ENCODE results near the gene ZFP36L2. TPM values are rescaled to one million over a fixed set of nuclear protein-coding genes. Genes with fewer than 3 reads are reported as not detected.

The ZFP36L2 gene
- total RNA-seq, 1 donor from 2014 or later = 39.8 TPM

DNA sequence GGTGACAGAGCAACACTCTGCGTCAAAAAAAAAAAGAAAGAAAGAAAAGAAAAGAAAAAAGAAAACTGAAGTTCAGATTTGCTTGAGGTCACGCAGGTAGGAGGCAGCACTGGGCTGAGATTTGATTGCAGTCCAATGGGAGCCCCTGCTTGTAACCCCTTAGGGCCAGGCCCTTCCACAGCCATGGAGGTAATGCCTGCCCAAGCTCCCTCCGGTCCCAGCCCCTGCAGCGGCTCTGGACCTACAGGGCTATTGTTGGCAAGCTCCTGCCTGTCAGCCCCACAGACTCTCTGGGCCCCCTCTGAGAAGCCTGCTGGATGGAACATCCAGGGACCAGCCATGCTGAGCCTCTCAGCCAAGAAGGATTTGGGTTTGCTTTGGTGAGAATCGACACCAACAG is 12.2 kb downstream of the ZFP36L2 start:
- Mint-ChIP-seq H3K36me3 (ENCODE audit: low read depth) (no peaks in the 10 kb centered on the region), H3K4me1 (peaks cover 28% of the 10 kb centered on the region), H3K27ac (ENCODE audit: unreplicated experiment) (no peak overlapping the region), H3K27me3 (ENCODE audit: low read depth) (no peaks in the 10 kb centered on the region), H3K4me3 (no peak overlapping the region), H3K9me3 (no peaks in the 10 kb centered on the region)
- DNase-seq (ENCODE audit: low read depth, low spot score) = no peak
- TF ChIP-seq, protein P1, sequence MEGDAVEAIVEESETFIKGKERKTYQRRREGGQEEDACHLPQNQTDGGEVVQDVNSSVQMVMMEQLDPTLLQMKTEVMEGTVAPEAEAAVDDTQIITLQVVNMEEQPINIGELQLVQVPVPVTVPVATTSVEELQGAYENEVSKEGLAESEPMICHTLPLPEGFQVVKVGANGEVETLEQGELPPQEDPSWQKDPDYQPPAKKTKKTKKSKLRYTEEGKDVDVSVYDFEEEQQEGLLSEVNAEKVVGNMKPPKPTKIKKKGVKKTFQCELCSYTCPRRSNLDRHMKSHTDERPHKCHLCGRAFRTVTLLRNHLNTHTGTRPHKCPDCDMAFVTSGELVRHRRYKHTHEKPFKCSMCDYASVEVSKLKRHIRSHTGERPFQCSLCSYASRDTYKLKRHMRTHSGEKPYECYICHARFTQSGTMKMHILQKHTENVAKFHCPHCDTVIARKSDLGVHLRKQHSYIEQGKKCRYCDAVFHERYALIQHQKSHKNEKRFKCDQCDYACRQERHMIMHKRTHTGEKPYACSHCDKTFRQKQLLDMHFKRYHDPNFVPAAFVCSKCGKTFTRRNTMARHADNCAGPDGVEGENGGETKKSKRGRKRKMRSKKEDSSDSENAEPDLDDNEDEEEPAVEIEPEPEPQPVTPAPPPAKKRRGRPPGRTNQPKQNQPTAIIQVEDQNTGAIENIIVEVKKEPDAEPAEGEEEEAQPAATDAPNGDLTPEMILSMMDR (conservative IDR thresholded peaks at IDR 0.05) = no peak

DNA sequence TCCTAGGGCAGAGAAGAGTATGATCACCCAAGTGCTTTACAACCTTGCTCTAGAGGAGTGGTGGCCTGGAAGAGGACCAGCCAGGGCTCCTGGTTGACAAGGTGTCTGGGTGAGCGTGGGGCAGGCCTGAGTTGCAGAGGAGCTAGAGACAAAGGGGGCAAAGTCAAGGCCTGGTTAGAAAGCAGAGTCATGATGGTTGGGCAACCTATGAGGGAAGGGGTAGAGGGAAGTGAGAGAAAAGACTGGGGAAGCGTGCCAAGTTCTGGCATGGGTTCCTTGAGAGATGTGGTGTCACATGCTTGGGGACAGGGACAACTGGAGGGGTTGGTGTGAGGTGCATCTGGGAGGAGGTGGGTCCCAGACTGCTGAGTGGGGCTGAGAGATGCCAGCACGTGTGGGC is 13.5 kb downstream of the ZFP36L2 start:
- Mint-ChIP-seq H3K9me3 (no peaks in the 10 kb centered on the region), H3K4me1 (peaks cover 15% of the 10 kb centered on the region), H3K27ac (ENCODE audit: unreplicated experiment) (peak overlapping the region; percentile 31)

DNA sequence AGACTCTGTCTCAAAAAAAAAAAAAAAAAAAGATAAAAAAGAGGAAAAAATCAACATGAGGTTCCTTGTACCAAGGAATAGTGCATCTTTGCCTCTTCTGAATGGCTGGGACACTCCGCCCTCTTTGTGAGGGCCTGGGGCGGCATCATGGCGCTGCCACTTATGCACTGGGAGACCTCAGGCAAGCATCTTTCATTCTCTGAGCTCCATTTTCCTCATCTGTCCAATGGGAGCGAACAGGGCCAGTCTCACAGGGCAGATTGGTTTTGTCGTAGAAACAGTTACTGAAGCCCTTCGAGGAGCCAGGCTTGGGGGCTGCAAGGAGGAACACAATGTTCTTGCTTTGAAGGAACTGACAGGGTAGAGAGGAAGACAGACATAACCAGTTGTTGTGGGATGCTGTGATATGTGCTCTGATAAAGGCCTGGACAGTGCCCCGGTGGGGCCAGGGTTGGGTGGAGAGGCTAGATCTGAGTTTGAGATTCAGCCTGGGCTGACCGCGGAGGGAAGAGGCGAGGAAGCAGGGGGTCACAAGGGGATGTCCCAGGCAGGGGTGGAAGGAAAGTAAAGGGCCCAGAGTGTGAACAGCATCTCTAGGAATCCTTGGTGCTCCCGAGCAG is 14.1 kb downstream of the ZFP36L2 start:
- peak overlapping the region; percentile 31 for H3K27ac Mint-ChIP-seq (ENCODE audit: unreplicated experiment)
- H3K27me3 Mint-ChIP-seq (ENCODE audit: low read depth) = no peaks in the 10 kb centered on the region

More for the DNA sequence above, 13.5 kb downstream of the ZFP36L2 start:
- TF ChIP-seq, protein P1 (conservative IDR thresholded peaks at IDR 0.05) = no peak
- H3K4me3 Mint-ChIP-seq = no peak overlapping the region
- H3K27me3 Mint-ChIP-seq (ENCODE audit: low read depth) = no peaks in the 10 kb centered on the region
- no peaks in the 10 kb centered on the region for H3K36me3 Mint-ChIP-seq (ENCODE audit: low read depth)
- DNase-seq (ENCODE audit: low read depth, low spot score) = no peak

DNA sequence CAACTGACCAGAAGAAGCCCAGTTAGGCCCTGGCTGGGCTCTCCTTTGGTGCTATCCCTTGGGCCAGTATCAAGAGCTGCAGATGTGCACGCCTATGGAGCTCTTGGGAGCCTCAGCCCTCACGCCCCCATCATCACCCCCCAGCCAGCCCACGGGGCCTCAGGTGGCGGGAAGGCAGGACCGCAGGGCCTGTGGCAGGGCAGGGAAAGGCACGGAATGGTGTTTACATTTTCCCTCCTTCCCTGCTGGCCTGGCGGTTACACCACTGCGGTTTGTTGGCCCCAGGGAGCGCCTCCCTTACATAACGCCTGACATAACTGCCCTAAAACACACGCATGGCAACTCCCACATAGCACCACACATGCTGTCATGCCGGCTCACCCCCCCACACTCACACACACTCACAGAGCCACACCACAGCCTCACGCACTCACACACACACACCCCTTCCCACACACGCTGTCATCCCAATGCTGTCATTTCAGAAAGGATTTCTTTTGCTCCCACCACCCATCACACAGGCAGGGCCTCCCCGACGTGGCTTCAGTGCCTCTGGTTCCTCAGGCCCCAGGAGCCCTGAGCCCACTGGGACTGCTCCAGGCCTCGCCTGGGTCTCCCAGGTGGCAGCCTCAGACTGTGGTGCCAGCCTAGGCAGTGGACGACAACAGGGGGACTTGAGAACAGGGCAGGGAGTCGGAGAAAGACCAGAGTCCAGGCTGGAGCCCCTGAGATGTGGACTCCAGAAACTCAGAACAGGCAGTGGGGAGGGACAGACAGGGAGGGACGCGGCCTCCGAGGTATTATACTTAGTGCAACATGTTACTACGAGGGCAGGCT is 15.7 kb downstream of the ZFP36L2 start:
- DNase-seq (ENCODE audit: low read depth, low spot score) = no peak
- Mint-ChIP-seq H3K36me3 (ENCODE audit: low read depth) (no peaks in the 10 kb centered on the region), H3K4me3 (no peak overlapping the region), H3K27ac (ENCODE audit: unreplicated experiment) (no peak overlapping the region), H3K4me1 (peaks cover 7% of the 10 kb centered on the region), H3K9me3 (no peaks in the 10 kb centered on the region), H3K27me3 (ENCODE audit: low read depth) (no peaks in the 10 kb centered on the region)
- TF ChIP-seq, protein P1 (conservative IDR thresholded peaks at IDR 0.05) = no peak

More for the DNA sequence above, 14.1 kb downstream of the ZFP36L2 start:
- Mint-ChIP-seq H3K4me1 (peaks cover 12% of the 10 kb centered on the region), H3K9me3 (no peaks in the 10 kb centered on the region), H3K36me3 (ENCODE audit: low read depth) (no peaks in the 10 kb centered on the region), H3K4me3 (no peak overlapping the region)
- TF ChIP-seq, protein P1 (conservative IDR thresholded peaks at IDR 0.05) = no peak
- DNase-seq (ENCODE audit: low read depth, low spot score) = no peak

DNA sequence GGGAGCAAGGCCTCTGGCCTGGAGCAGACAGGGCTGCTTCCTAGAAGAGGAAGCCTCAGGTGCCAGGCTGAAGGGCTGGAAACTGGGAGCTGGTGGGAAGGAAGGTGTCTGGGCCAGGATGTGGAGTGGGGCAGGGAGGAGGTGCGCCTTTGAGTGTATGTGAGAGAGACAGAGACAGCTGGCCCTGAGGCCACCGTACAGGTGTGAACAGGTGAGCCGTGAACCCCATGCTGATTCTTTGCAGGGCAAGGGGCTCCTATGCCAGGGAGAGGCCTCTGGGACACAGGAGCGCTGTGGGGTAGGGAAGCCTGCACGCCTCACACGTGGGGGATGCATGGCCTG is 16.3 kb downstream of the ZFP36L2 start:
- TF ChIP-seq, protein P1 (conservative IDR thresholded peaks at IDR 0.05) = no peak
- H3K36me3 Mint-ChIP-seq (ENCODE audit: low read depth) = no peaks in the 10 kb centered on the region
- no peak for DNase-seq (ENCODE audit: low read depth, low spot score)
- H3K27me3 Mint-ChIP-seq (ENCODE audit: low read depth) = no peaks in the 10 kb centered on the region
- peaks cover 4% of the 10 kb centered on the region for H3K4me1 Mint-ChIP-seq
- no peak overlapping the region for H3K4me3 Mint-ChIP-seq
- H3K27ac Mint-ChIP-seq (ENCODE audit: unreplicated experiment) = no peak overlapping the region
- no peaks in the 10 kb centered on the region for H3K9me3 Mint-ChIP-seq
